HepG2 (cell line): Measurements from ENCODE around the gene RASAL1. TPM values are rescaled to one million over a fixed set of nuclear protein-coding genes. Genes with fewer than 3 reads are reported as not detected.

ENCODE experiments used
- ATAC-seq: fragments of 200-7000 bp; cut with Tn5 transposase; 3 replicates; pipeline ENCODE4 v1.9.1; 2020; ENCODE audit warnings: mild to moderate bottlenecking, moderate library complexity
- BruUV-seq: library from RNA; stranded (reverse); fragments of 400-500 nt; replicated peaks from 2 replicates; lab custom pipeline; 2021; lab: Mats Ljungman, UMichigan
- CTCF ChIA-PET: fragments of 300-600 bp; formaldehyde crosslinking; extraction: SDS; loops from one replicate; lab custom pipeline; 2021; ENCODE audit warnings: low total read pairs, inconsistent platforms, low intra/inter-chr PET ratio; lab: Yijun Ruan, JAX
- POLR2A ChIA-PET: fragments of 350-600 bp; sonication (Branson Sonifier 250); formaldehyde crosslinking; loops from one replicate; lab custom pipeline; 2020; ENCODE audit warnings: antibody characterized with exemption, inconsistent platforms; lab: Yijun Ruan, JAX
- DNase-seq: peaks from one replicate; pipeline ENCODE4 v3.0.0-alpha.2; 2015; ENCODE audit warnings: low spot score
- FAIRE-seq: peaks from 3 replicates; lab custom pipeline; 2011; peaks lifted over from hg19 to GRCh38; lab: Jason Lieb, UNC
- H2AFZ ChIP-seq: one replicate; pipeline ENCODE4 v1.6.1; 2011; ENCODE audit warnings: low read length, inconsistent platforms
- H3K27ac ChIP-seq: fragments of 300-600 bp; 3 replicates; pipeline ENCODE4 v1.8.0; 2011; ENCODE audit warnings: mixed run types, mild to moderate bottlenecking, mixed read lengths, low read length, inconsistent platforms; ENCODE audit not compliant: insufficient read depth; ENCODE audit errors: extremely low read length
- H3K27me3 ChIP-seq, 2 experiments: fragments of 200-600 bp in 1 of 2; 2 replicates in 1 of 2; 3 replicates in 1 of 2; pipeline versions ENCODE4 v1.6.0 to v1.8.0; 2011; ENCODE audit warnings: low read length in 2 of 2, mild to moderate bottlenecking in 2 of 2, moderate library complexity in 2 of 2, inconsistent platforms in 1 of 2; ENCODE audit not compliant: insufficient read depth in 2 of 2, control insufficient read depth in 1 of 2
- H3K36me3 ChIP-seq, 2 experiments: fragments of 200-600 bp in 1 of 2; replicated peaks in 1 of 2; 2 replicates in 1 of 2; 3 replicates in 1 of 2; pipeline versions ENCODE4 v1.5.1 to v1.8.0; 2011; ENCODE audit warnings: low read length in 2 of 2, inconsistent platforms in 1 of 2; ENCODE audit not compliant: insufficient read depth in 2 of 2, control insufficient read depth in 1 of 2
- H3K4me1 ChIP-seq: 2 replicates; pipeline ENCODE4 v1.5.1; 2012; ENCODE audit warnings: low read length, inconsistent platforms; ENCODE audit not compliant: insufficient read depth
- H3K4me2 ChIP-seq: 2 replicates; pipeline ENCODE4 v1.6.0; 2011; ENCODE audit warnings: low read depth, low read length, inconsistent platforms
- H3K4me3 ChIP-seq, 3 experiments: fragments of 200-600 bp in 1 of 3; sonication (generic), shearing (Covaris generic) in 1 of 3; replicated peaks in 1 of 3; 2 replicates each; pipeline ENCODE4 v1.5.1; 2011 to 2016; ENCODE audit warnings: low read length in 3 of 3, inconsistent platforms in 2 of 3, low read depth in 2 of 3, mild to moderate bottlenecking in 2 of 3, control low read depth in 1 of 3, mixed read lengths in 1 of 3; ENCODE audit not compliant: insufficient read depth in 1 of 3
- H3K79me2 ChIP-seq: one replicate; pipeline ENCODE4 v1.6.1; 2011; ENCODE audit warnings: low read length, inconsistent platforms; ENCODE audit not compliant: insufficient read depth
- H3K9ac ChIP-seq: 2 replicates; pipeline ENCODE4 v1.6.0; 2011; ENCODE audit warnings: mild to moderate bottlenecking, low read depth, low read length, inconsistent platforms; ENCODE audit not compliant: insufficient read depth
- H3K9me3 ChIP-seq: 2 replicates; pipeline ENCODE4 v1.5.1; 2012; ENCODE audit warnings: mild to moderate bottlenecking, low read length
- H4K20me1 ChIP-seq: 2 replicates; pipeline ENCODE4 v1.6.0; 2011; ENCODE audit warnings: inconsistent platforms, mild to moderate bottlenecking, low read length, moderate library complexity; ENCODE audit not compliant: insufficient read depth
- CEBPG ChIP-seq: IDR thresholded peaks from 2 replicates; pipeline ENCODE4 v1.6.1; 2016
- CHD4 ChIP-seq: fragments of 200-600 bp; sonication (generic); IDR thresholded peaks from 2 replicates; pipeline ENCODE4 v1.7.0; 2017; ENCODE audit warnings: mild to moderate bottlenecking, low read length, borderline replicate concordance
- GABPA ChIP-seq, 2 experiments: IDR thresholded peaks; 2 replicates each; pipeline ENCODE4 v1.6.1; 2011 to 2016; ENCODE audit warnings: low read depth in 2 of 2, low read length in 1 of 2, missing biosample characterization in 1 of 2, missing genetic modification characterization in 1 of 2
- GABPB1 ChIP-seq: IDR thresholded peaks from 2 replicates; pipeline ENCODE4 v1.6.1; 2016; ENCODE audit warnings: mild to moderate bottlenecking, missing genetic modification reagents, moderate library complexity, missing compliant biosample characterization
- KMT2B ChIP-seq: IDR thresholded peaks from 2 replicates; pipeline ENCODE4 v1.6.1; 2016; ENCODE audit warnings: missing genetic modification reagents, missing compliant biosample characterization
- MAFG ChIP-seq: sonication (generic); formaldehyde crosslinking; IDR thresholded peaks from 2 replicates; pipeline ENCODE4 v1.5.1; 2020; ENCODE audit warnings: mild to moderate bottlenecking, missing genetic modification reagents
- PHF21A ChIP-seq: sonication (generic); formaldehyde crosslinking; IDR thresholded peaks from 2 replicates; pipeline ENCODE4 v1.5.0; 2020; ENCODE audit warnings: mild to moderate bottlenecking, missing genetic modification reagents
- SETDB1 ChIP-seq: sonication (generic); formaldehyde crosslinking; IDR thresholded peaks from 2 replicates; pipeline ENCODE4 v1.5.1; 2020; ENCODE audit warnings: missing genetic modification reagents, mild to moderate bottlenecking, borderline replicate concordance
- SIN3A ChIP-seq: IDR thresholded peaks from 2 replicates; pipeline ENCODE4 v1.6.1; 2011; ENCODE audit warnings: low read depth, mild to moderate bottlenecking, control low read depth, low read length, borderline replicate concordance
- SMARCC2 ChIP-seq: fragments of 450-650 bp; IDR thresholded peaks from 2 replicates; pipeline ENCODE4 v1.6.1; 2017; ENCODE audit warnings: antibody characterized with exemption, mild to moderate bottlenecking
- YEATS2 ChIP-seq: sonication (generic); formaldehyde crosslinking; IDR thresholded peaks from 2 replicates; pipeline ENCODE4 v1.4.0; 2020; ENCODE audit warnings: missing genetic modification reagents, borderline replicate concordance
- ZFP62 ChIP-seq: sonication (generic); formaldehyde crosslinking; IDR thresholded peaks from 2 replicates; pipeline ENCODE4 v1.4.0; 2020; ENCODE audit warnings: missing genetic modification reagents
- ZNF30 ChIP-seq: sonication (generic); formaldehyde crosslinking; IDR thresholded peaks from 2 replicates; pipeline ENCODE4 v1.5.0; 2020; ENCODE audit warnings: mild to moderate bottlenecking, missing genetic modification reagents
- ZNF451 ChIP-seq: sonication (generic); formaldehyde crosslinking; IDR thresholded peaks from 2 replicates; pipeline ENCODE4 v1.5.0; 2020; ENCODE audit warnings: mild to moderate bottlenecking, missing genetic modification reagents
- ZNF510 ChIP-seq: sonication (generic); formaldehyde crosslinking; IDR thresholded peaks from 2 replicates; pipeline ENCODE4 v1.4.0; 2020; ENCODE audit warnings: low read depth, mild to moderate bottlenecking, missing genetic modification reagents
- ZNF644 ChIP-seq: IDR thresholded peaks from 2 replicates; pipeline ENCODE4 v1.6.1; 2016; ENCODE audit warnings: low read depth
- ZNF720 ChIP-seq: sonication (generic); formaldehyde crosslinking; IDR thresholded peaks from 2 replicates; pipeline ENCODE4 v1.4.0; 2020; ENCODE audit warnings: missing genetic modification reagents
- ZNF737 ChIP-seq: sonication (generic); formaldehyde crosslinking; IDR thresholded peaks from 2 replicates; pipeline ENCODE4 v1.5.0; 2020; ENCODE audit warnings: missing genetic modification reagents, mild to moderate bottlenecking, borderline replicate concordance
- WGBS: methylation state at CpG from one replicate; pipeline ENCODE4 v1.1.6; 2017; ENCODE audit warnings: low lambda C conversion rate; 5-methylcytosine and 5-hydroxymethylcytosine counted together
- in situ Hi-C: cut with HindIII; loops from 2 replicates; pipeline ENCODE4 v1.10.0; 2017; ENCODE audit warnings: low pct_unique_long_range_greater_than_20kb; ENCODE audit not compliant: extremely low pct_ligation_motif_present
- intact Hi-C: fragments of 100-400 bp; cut with micrococcal nuclease; formaldehyde crosslinking; loops from one replicate; pipeline ENCODE4 v1.10.0; 2022; ENCODE audit not compliant: unreplicated experiment
- polyA plus RNA-seq, 8 experiments: library from polyadenylated mRNA; depleted of rRNA in 3 of 8; stranded (reverse) in 7 of 8; unstranded in 1 of 8; fragments of >200 nt; fragmentation: Illumina TruSeq in 4 of 8; extraction: Trizol in 4 of 8; gene quantifications; 2 replicates each; pipeline versions ENCODE4 v1.2.1 to v1.2.3, GENCODE V29; 2011 to 2016; ENCODE audit warnings: low read depth in 4 of 8, missing spikeins in 1 of 8, mixed read lengths in 1 of 8; ENCODE audit not compliant: insufficient read depth in 1 of 8
- total RNA-seq, 5 experiments: library from RNA; depleted of rRNA; stranded (reverse); fragments of >200 nt; fragmentation: Illumina TruSeq; extraction: Trizol; gene quantifications; 2 replicates each; pipeline ENCODE4 v1.2.3, GENCODE V29; 2016; ENCODE audit warnings: low read depth in 1 of 5
- TF ChIP-seq, protein P1 (sequence below): sonication (generic); formaldehyde crosslinking; IDR thresholded peaks from 2 replicates; pipeline ENCODE4 v1.5.0; 2020; ENCODE audit warnings: missing genetic modification reagents, mild to moderate bottlenecking, borderline replicate concordance
- TF ChIP-seq, protein P2 (sequence below): sonication (generic); formaldehyde crosslinking; IDR thresholded peaks from 2 replicates; pipeline ENCODE4 v1.4.0; 2020; ENCODE audit warnings: missing genetic modification reagents

Gene RASAL1
- total and polyA plus RNA-seq, 2 of the 13 experiments (the other 11 are each of a cell fraction or from before 2014, with no cell fraction given), result not detected

GRCh38 chr12:113057565-113058485, 77.7 kb downstream of the RASAL1 start:
- TF ChIP-seq PHF21A (CRISPR knock-in tag) (no peak), GABPA (IDR thresholded peaks at IDR 0.05; ENCODE audit: low read depth, low read length) (no peak), GABPA (CRISPR knock-in tag; IDR thresholded peaks at IDR 0.05; ENCODE audit: low read depth) (no peak), MAFG (CRISPR knock-in tag) (no peak), SMARCC2 (no peak), ZFP62 (CRISPR knock-in tag) (no peak), ZNF737 (CRISPR knock-in tag) (no peak), ZNF720 (CRISPR knock-in tag) (no peak), CHD4 (no peak), KMT2B (CRISPR knock-in tag) (no peak), YEATS2 (CRISPR knock-in tag) (no peak), GABPB1 (CRISPR knock-in tag) (no peak), SETDB1 (CRISPR knock-in tag) (no peak), ZNF30 (CRISPR knock-in tag) (no peak), CEBPG (no peak), ZNF510 (CRISPR knock-in tag) (no peak), ZNF451 (CRISPR knock-in tag) (no peak), ZNF644 (no peak), SIN3A (no peak)
- TF ChIP-seq, protein P1, sequence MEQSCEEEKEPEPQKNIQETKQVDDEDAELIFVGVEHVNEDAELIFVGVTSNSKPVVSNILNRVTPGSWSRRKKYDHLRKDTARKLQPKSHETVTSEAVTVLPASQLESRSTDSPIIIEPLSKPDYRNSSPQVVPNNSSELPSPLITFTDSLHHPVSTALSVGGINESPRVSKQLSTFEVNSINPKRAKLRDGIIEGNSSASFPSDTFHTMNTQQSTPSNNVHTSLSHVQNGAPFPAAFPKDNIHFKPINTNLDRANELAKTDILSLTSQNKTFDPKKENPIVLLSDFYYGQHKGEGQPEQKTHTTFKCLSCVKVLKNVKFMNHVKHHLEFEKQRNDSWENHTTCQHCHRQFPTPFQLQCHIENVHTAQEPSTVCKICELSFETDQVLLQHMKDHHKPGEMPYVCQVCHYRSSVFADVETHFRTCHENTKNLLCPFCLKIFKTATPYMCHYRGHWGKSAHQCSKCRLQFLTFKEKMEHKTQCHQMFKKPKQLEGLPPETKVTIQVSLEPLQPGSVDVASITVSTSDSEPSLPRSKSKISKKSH (CRISPR knock-in tag), result no peak
- TF ChIP-seq, protein P2, sequence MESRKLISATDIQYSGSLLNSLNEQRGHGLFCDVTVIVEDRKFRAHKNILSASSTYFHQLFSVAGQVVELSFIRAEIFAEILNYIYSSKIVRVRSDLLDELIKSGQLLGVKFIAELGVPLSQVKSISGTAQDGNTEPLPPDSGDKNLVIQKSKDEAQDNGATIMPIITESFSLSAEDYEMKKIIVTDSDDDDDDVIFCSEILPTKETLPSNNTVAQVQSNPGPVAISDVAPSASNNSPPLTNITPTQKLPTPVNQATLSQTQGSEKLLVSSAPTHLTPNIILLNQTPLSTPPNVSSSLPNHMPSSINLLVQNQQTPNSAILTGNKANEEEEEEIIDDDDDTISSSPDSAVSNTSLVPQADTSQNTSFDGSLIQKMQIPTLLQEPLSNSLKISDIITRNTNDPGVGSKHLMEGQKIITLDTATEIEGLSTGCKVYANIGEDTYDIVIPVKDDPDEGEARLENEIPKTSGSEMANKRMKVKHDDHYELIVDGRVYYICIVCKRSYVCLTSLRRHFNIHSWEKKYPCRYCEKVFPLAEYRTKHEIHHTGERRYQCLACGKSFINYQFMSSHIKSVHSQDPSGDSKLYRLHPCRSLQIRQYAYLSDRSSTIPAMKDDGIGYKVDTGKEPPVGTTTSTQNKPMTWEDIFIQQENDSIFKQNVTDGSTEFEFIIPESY (CRISPR knock-in tag), result no peak
- intact Hi-C loops (no loop called here), in situ Hi-C loops (no loop called here)
- H3K9ac ChIP-seq, result no peak overlapping the region
- ChIA-PET POLR2A (no interaction called here), CTCF (no interaction called here)
- no peak overlapping the region for H2AFZ ChIP-seq
- BruUV-seq, result no TSS peak
- ATAC-seq (no peak; the same call in 2 of the 3 replicates), FAIRE-seq (no peak), DNase-seq (no peak)
- H3K36me3 ChIP-seq, result no peaks in the 10 kb centered on the region
- H4K20me1 ChIP-seq, result no peaks in the 10 kb centered on the region
- H3K9me3 ChIP-seq, result no peaks in the 10 kb centered on the region
- peaks cover 2 to 32% of the 10 kb centered on the region in 2 experiments; a peak in 3 of 5 replicates for H3K27me3 ChIP-seq
- H3K4me2 ChIP-seq, result no peak overlapping the region
- H3K27ac ChIP-seq, result no peak overlapping the region
- 50% methylated on average over 20 of the region's 44 CpGs for WGBS
- no peak overlapping the region for H3K4me3 ChIP-seq
- peaks cover 7% of the 10 kb centered on the region; the same call in 1 of the 2 replicates for H3K4me1 ChIP-seq
- H3K79me2 ChIP-seq, result no peaks in the 10 kb centered on the region
